PFSK-1 (cell line): Measurements from ENCODE around the gene RCOR2.

Source experiments
- POLR2AphosphoS5 ChIP-seq: IDR thresholded peaks from 2 replicates; pipeline ENCODE4 v1.6.1; 2012; ENCODE audit warnings: low read depth, mild to moderate bottlenecking, control low read depth, low read length, moderate library complexity
- SIN3A ChIP-seq: IDR thresholded peaks from 2 replicates; pipeline ENCODE4 v1.6.1; 2012; ENCODE audit warnings: mild to moderate bottlenecking, low read length, moderate library complexity, borderline replicate concordance; ENCODE audit not compliant: insufficient read depth
- TF ChIP-seq, protein P1 (sequence below), 2 experiments: IDR thresholded peaks; 2 replicates each; pipeline versions ENCODE4 v1.6.1 to v1.8.0; 2011 to 2012; ENCODE audit warnings: low read depth in 2 of 2, low read length in 2 of 2, control low read depth in 1 of 2, inconsistent platforms in 1 of 2, mild to moderate bottlenecking in 1 of 2, moderate library complexity in 1 of 2; ENCODE audit not compliant: insufficient read depth in 1 of 2

- TF ChIP-seq, protein P1, sequence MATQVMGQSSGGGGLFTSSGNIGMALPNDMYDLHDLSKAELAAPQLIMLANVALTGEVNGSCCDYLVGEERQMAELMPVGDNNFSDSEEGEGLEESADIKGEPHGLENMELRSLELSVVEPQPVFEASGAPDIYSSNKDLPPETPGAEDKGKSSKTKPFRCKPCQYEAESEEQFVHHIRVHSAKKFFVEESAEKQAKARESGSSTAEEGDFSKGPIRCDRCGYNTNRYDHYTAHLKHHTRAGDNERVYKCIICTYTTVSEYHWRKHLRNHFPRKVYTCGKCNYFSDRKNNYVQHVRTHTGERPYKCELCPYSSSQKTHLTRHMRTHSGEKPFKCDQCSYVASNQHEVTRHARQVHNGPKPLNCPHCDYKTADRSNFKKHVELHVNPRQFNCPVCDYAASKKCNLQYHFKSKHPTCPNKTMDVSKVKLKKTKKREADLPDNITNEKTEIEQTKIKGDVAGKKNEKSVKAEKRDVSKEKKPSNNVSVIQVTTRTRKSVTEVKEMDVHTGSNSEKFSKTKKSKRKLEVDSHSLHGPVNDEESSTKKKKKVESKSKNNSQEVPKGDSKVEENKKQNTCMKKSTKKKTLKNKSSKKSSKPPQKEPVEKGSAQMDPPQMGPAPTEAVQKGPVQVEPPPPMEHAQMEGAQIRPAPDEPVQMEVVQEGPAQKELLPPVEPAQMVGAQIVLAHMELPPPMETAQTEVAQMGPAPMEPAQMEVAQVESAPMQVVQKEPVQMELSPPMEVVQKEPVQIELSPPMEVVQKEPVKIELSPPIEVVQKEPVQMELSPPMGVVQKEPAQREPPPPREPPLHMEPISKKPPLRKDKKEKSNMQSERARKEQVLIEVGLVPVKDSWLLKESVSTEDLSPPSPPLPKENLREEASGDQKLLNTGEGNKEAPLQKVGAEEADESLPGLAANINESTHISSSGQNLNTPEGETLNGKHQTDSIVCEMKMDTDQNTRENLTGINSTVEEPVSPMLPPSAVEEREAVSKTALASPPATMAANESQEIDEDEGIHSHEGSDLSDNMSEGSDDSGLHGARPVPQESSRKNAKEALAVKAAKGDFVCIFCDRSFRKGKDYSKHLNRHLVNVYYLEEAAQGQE (IDR thresholded peaks at IDR 0.05; ENCODE audit: insufficient read depth in 1 of 2, low read depth in 2 of 2, low read length in 2 of 2) = no peak
- no peak for TF ChIP-seq POLR2AphosphoS5
- no peak for TF ChIP-seq SIN3A
Measured at GRCh38 chr11:63884196-63884932, 32.6 kb downstream of the RCOR2 start.
